Tibial nerve (tissue), 4 donors: ENCODE measurements around the gene NFKB1. TPM values are rescaled to one million over a fixed set of nuclear protein-coding genes. Genes with fewer than 3 reads are reported as not detected.

Experiments used
- DNase-seq, 2 donors: peaks; one replicate each; pipeline ENCODE4 v3.0.0-alpha.2; 2019; ENCODE audit warnings: low spot score in 2 of 2
- H3K27ac ChIP-seq, 4 donors: fragments of 200-600 bp; sonication (generic) in 3 of 4; one replicate each; pipeline ENCODE4 v1.5.1; 2017 to 2019; ENCODE audit warnings: mild to moderate bottlenecking in 1 of 4
- H3K27me3 ChIP-seq, 2 donors: fragments of 200-600 bp; sonication (generic) in 1 of 2; one replicate each; pipeline versions ENCODE4 v1.5.1 to v1.6.0; 2017 to 2019
- H3K36me3 ChIP-seq, 3 donors: fragments of 200-600 bp; sonication (generic); one replicate each; pipeline ENCODE4 v1.5.1; 2018 to 2019
- H3K4me1 ChIP-seq, 4 donors: fragments of 200-600 bp; sonication (generic) in 3 of 4; one replicate each; pipeline ENCODE4 v1.5.1; 2017 to 2019
- H3K4me3 ChIP-seq, 4 donors: fragments of 200-600 bp; sonication (generic) in 3 of 4; one replicate each; pipeline ENCODE4 v1.5.1; 2017 to 2019; ENCODE audit warnings: mild to moderate bottlenecking in 1 of 4, moderate library complexity in 1 of 4
- H3K9me3 ChIP-seq, 4 donors: fragments of 200-600 bp; sonication (generic) in 3 of 4; one replicate each; pipeline ENCODE4 v1.5.1; 2017 to 2019
- EP300 ChIP-seq, 2 donors: sonication (generic); formaldehyde crosslinking; IDR thresholded peaks; one replicate each; pipeline ENCODE4 v1.6.1; 2017; ENCODE audit warnings: antibody characterized with exemption in 2 of 2, mild to moderate bottlenecking in 1 of 2
- POLR2A ChIP-seq, 2 donors: fragments of 450-650 bp; IDR thresholded peaks; one replicate each; pipeline ENCODE4 v1.6.1; 2017; ENCODE audit warnings: antibody characterized with exemption in 2 of 2, mild to moderate bottlenecking in 2 of 2, moderate library complexity in 2 of 2
- WGBS, 2 donors: methylation state at CpG; one replicate each; pipeline ENCODE4 v1.1.5; 2018; 5-methylcytosine and 5-hydroxymethylcytosine counted together
- total RNA-seq, 4 donors: library from RNA; depleted of rRNA; stranded (reverse); fragments of >200 nt; gene quantifications; one replicate each; pipeline ENCODE4 v1.1.0, GENCODE V29; 2016
- TF ChIP-seq, protein P1 (sequence below), 5 experiments: fragments of 200-600 bp in 3 of 5; fragments of 450-650 bp in 2 of 5; sonication (generic) in 3 of 5; IDR thresholded peaks; one replicate each; pipeline ENCODE4 v1.5.1; 2016 to 2019; ENCODE audit warnings: antibody characterized with exemption in 5 of 5, mild to moderate bottlenecking in 3 of 5, moderate library complexity in 2 of 5

The NFKB1 gene
- total RNA-seq, 4 donors from 2014 or later: 21.6 to 44.8 (median 28.3) TPM

DNA sequence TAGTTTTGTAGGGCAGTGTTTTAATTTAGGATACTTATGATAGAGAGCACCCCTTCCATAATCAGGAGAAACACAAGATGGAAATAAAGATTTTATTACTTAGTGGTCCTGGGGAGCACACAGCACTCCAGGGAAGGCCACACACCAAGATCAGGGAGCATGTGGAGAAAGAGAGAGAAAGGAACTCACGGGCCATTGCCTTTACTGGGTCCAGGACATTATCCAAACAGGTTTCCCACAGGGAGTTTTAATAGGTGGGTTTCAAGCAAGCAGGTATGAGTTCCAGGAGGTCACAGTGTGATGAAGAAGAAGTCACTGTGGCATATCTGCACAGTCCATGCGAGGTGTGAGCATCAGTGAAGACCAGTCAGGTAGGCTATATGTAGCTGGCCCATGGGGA, 46.8 kb downstream of the NFKB1 start:
- Histone ChIP-seq H3K27me3 (no peaks in the 10 kb centered on the region), H3K4me3 (no peak overlapping the region), H3K27ac (no peak overlapping the region), H3K4me1 (peaks cover 0 to 13% (median 2%) of the 10 kb centered on the region in 4 donors), H3K9me3 (no peaks in the 10 kb centered on the region), H3K36me3 (peaks cover 0 to 21% (median 0%) of the 10 kb centered on the region in 3 donors)
- 90 to 95% methylated on average over 2 of the region's 2 CpGs for WGBS, 2 donors
- TF ChIP-seq, protein P1, sequence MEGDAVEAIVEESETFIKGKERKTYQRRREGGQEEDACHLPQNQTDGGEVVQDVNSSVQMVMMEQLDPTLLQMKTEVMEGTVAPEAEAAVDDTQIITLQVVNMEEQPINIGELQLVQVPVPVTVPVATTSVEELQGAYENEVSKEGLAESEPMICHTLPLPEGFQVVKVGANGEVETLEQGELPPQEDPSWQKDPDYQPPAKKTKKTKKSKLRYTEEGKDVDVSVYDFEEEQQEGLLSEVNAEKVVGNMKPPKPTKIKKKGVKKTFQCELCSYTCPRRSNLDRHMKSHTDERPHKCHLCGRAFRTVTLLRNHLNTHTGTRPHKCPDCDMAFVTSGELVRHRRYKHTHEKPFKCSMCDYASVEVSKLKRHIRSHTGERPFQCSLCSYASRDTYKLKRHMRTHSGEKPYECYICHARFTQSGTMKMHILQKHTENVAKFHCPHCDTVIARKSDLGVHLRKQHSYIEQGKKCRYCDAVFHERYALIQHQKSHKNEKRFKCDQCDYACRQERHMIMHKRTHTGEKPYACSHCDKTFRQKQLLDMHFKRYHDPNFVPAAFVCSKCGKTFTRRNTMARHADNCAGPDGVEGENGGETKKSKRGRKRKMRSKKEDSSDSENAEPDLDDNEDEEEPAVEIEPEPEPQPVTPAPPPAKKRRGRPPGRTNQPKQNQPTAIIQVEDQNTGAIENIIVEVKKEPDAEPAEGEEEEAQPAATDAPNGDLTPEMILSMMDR (IDR thresholded peaks at IDR 0.05): no peak
- TF ChIP-seq POLR2A (IDR thresholded peaks at IDR 0.05): no peak
- no peak for TF ChIP-seq EP300 (IDR thresholded peaks at IDR 0.05)
- DNase-seq: no peak

DNA sequence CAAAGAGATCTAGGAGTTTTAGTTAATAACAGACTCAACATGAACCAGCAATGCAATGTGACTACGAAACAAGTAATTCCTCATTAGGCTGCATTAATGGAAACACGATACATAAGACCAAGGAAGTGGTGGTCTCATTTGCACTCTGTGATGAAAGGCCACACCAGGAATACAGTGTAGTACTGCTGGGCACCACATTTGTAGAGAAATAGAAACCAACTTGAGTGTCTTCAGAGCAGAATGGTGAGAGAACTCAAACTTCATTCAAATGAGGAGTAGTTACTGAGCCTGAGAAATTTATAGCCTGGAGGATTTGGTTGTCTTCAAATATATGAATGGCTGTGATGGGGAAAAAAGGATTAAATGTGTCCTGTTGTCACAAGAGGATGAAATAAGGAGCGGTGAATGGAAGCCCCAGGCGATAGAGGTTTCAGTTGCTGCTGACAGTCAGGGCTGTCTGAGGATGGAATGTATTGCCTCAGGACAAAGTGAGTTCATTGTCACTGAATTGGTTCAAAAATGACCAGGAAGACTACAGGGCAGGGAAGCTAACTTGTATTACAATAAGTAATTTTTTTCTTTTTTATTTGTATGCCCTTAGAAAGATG, 50.9 kb downstream of the NFKB1 start:
- Histone ChIP-seq H3K4me1 (peaks cover 0 to 33% (median 5%) of the 10 kb centered on the region in 4 donors), H3K4me3 (no peak overlapping the region), H3K9me3 (no peaks in the 10 kb centered on the region), H3K27ac (no peak overlapping the region), H3K36me3 (peaks cover 0 to 14% (median 0%) of the 10 kb centered on the region in 3 donors), H3K27me3 (no peaks in the 10 kb centered on the region)
- DNase-seq: no peak
- 78 to 90% methylated on average over 4 of the region's 4 CpGs for WGBS, 2 donors
- TF ChIP-seq, protein P1 (IDR thresholded peaks at IDR 0.05): no peak
- TF ChIP-seq EP300 (IDR thresholded peaks at IDR 0.05) (no peak), POLR2A (IDR thresholded peaks at IDR 0.05) (no peak)

DNA sequence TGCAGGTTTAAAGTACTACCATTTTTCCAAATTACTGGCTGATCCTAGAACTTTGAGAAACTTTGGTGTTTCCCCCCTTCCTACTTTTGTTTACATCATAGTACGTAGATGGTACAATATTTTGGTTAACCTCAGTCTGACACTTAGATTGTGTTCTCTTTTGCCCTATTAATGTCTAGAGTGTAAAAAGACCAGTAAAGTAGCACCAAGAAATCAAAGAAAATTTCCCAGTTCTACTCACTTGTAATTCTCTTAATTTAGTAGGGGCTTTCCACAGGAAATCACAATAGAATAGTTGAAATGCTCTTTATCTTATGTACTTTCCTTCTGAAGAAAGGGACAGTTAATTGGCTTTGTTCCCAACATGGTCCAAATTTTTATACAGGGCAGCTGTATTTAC, 51.6 kb downstream of the NFKB1 start:
- Histone ChIP-seq H3K36me3 (peaks cover 0 to 14% (median 0%) of the 10 kb centered on the region in 3 donors), H3K27me3 (no peaks in the 10 kb centered on the region), H3K9me3 (no peaks in the 10 kb centered on the region), H3K4me3 (no peak overlapping the region), H3K4me1 (peaks cover 0 to 40% (median 5%) of the 10 kb centered on the region in 4 donors), H3K27ac (no peak overlapping the region)
- WGBS, 2 donors: 33 to 47% methylated on average over 1 of the region's 1 CpG
- TF ChIP-seq, protein P1 (IDR thresholded peaks at IDR 0.05): no peak
- TF ChIP-seq EP300 (IDR thresholded peaks at IDR 0.05) (no peak), POLR2A (IDR thresholded peaks at IDR 0.05) (no peak)
- no peak for DNase-seq

DNA sequence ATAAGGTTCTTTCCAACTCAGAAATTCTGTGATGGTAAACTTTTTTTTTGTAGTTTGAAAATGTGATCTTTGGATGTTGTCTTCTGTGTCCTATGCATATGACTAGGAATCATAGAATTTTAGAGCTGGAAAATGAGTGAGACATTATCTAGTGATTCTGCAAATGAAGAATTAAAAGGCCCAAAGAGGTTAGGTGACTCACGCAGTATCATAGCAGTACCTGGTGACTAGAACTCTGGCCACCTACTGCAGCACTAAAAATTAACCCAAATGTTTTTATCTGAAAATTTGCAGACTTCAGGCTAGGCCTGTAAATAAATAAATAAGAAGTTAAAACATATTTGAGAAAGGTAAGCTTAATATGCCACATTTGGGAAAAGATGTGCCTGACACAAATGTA, 52.8 kb downstream of the NFKB1 start:
- no peak for DNase-seq
- Histone ChIP-seq H3K27ac (no peak overlapping the region), H3K4me1 (peaks cover 0 to 40% (median 5%) of the 10 kb centered on the region in 4 donors), H3K36me3 (peaks cover 0 to 7% (median 0%) of the 10 kb centered on the region in 3 donors), H3K4me3 (no peak overlapping the region), H3K27me3 (no peaks in the 10 kb centered on the region), H3K9me3 (no peaks in the 10 kb centered on the region)
- WGBS, 2 donors: 95 to 100% methylated on average over 1 of the region's 1 CpG
- no peak for TF ChIP-seq EP300 (IDR thresholded peaks at IDR 0.05)
- TF ChIP-seq, protein P1 (IDR thresholded peaks at IDR 0.05): no peak
- TF ChIP-seq POLR2A (IDR thresholded peaks at IDR 0.05): no peak

DNA sequence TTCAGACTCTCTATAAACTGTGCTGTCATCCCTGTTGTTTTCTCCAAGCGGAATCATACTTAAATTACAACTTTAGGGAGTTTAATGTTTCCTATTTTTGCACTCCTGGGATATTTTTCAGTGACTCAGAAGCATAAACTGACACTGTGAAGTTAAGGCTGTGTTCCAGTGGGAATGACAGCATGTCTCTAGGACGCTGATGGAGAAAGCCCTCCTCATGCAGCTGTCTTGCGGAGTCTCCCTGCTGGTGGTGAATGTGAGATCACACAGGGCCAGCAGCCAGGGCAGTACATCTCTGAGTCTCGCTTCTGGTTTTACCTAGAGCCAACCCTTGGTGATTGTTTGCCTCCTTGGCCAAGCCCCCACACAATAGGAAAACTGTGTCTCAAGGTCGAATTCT, 53.3 kb downstream of the NFKB1 start:
- no peak for DNase-seq
- Histone ChIP-seq H3K4me3 (no peak overlapping the region), H3K27ac (no peak overlapping the region), H3K36me3 (peaks cover 0 to 7% (median 0%) of the 10 kb centered on the region in 3 donors), H3K27me3 (no peaks in the 10 kb centered on the region), H3K4me1 (peaks cover 0 to 41% (median 5%) of the 10 kb centered on the region in 4 donors), H3K9me3 (no peaks in the 10 kb centered on the region)
- no peak for TF ChIP-seq EP300 (IDR thresholded peaks at IDR 0.05)
- no peak for TF ChIP-seq POLR2A (IDR thresholded peaks at IDR 0.05)
- TF ChIP-seq, protein P1 (IDR thresholded peaks at IDR 0.05): no peak
- 56 to 82% methylated on average over 5 of the region's 5 CpGs for WGBS, 2 donors
